ENCODE data around the gene HIVEP3. TPM values are rescaled to one million over a fixed set of nuclear protein-coding genes. Genes with fewer than 3 reads are reported as not detected.

HIVEP3 gene
- total RNA-seq, 1 donor from 2014 or later: 1.2 TPM

- peak overlapping the region; percentile 87 for H3K4me3 Mint-ChIP-seq
- H3K27me3 Mint-ChIP-seq (ENCODE audit: low read depth): peaks cover 40% of the 10 kb centered on the region
- H3K9me3 Mint-ChIP-seq: no peaks in the 10 kb centered on the region
- no peak for DNase-seq (ENCODE audit: low read depth, low spot score)
- H3K4me1 Mint-ChIP-seq: peaks cover 35% of the 10 kb centered on the region
- no peak overlapping the region for H3K27ac Mint-ChIP-seq (ENCODE audit: unreplicated experiment)
- no peaks in the 10 kb centered on the region for H3K36me3 Mint-ChIP-seq (ENCODE audit: low read depth)
- TF ChIP-seq CTCF (conservative IDR thresholded peaks at IDR 0.05): no peak
Observed at GRCh38 chr1:41915786-41916571, 2.7 kb downstream of the HIVEP3 start.

GRCh38 chr1:41914516-41914915 is 4.2 kb downstream of the HIVEP3 start:
- Mint-ChIP-seq H3K36me3 (ENCODE audit: low read depth) (no peaks in the 10 kb centered on the region), H3K27me3 (ENCODE audit: low read depth) (peaks cover 33% of the 10 kb centered on the region), H3K9me3 (no peaks in the 10 kb centered on the region), H3K4me3 (no peak overlapping the region), H3K4me1 (peaks cover 28% of the 10 kb centered on the region), H3K27ac (ENCODE audit: unreplicated experiment) (no peak overlapping the region)
- TF ChIP-seq CTCF (conservative IDR thresholded peaks at IDR 0.05): no peak
- no peak for DNase-seq (ENCODE audit: low read depth, low spot score)

- Mint-ChIP-seq H3K27me3 (ENCODE audit: low read depth) (peaks cover 26% of the 10 kb centered on the region), H3K27ac (ENCODE audit: unreplicated experiment) (no peak overlapping the region), H3K36me3 (ENCODE audit: low read depth) (no peaks in the 10 kb centered on the region), H3K4me1 (peaks cover 13% of the 10 kb centered on the region), H3K4me3 (no peak overlapping the region), H3K9me3 (no peaks in the 10 kb centered on the region)
- DNase-seq (ENCODE audit: low read depth, low spot score): no peak
- no peak for TF ChIP-seq CTCF (conservative IDR thresholded peaks at IDR 0.05)
Observed at GRCh38 chr1:41913014-41913413, 5.7 kb downstream of the HIVEP3 start.

GRCh38 chr1:41908288-41908895 is 10.3 kb downstream of the HIVEP3 start:
- no peak for TF ChIP-seq CTCF (conservative IDR thresholded peaks at IDR 0.05)
- Mint-ChIP-seq H3K27me3 (ENCODE audit: low read depth) (peaks cover 3% of the 10 kb centered on the region), H3K9me3 (no peaks in the 10 kb centered on the region), H3K27ac (ENCODE audit: unreplicated experiment) (no peak overlapping the region), H3K36me3 (ENCODE audit: low read depth) (no peaks in the 10 kb centered on the region), H3K4me1 (peaks cover 8% of the 10 kb centered on the region), H3K4me3 (no peak overlapping the region)
- no peak for DNase-seq (ENCODE audit: low read depth, low spot score)

GRCh38 chr1:41907446-41907845 is 11.3 kb downstream of the HIVEP3 start:
- H3K27me3 Mint-ChIP-seq (ENCODE audit: low read depth): peaks cover 3% of the 10 kb centered on the region

More at GRCh38 chr1:41907446-41907845, 11.3 kb downstream of the HIVEP3 start:
- H3K9me3 Mint-ChIP-seq: no peaks in the 10 kb centered on the region
- H3K4me3 Mint-ChIP-seq: no peak overlapping the region
- peaks cover 13% of the 10 kb centered on the region for H3K4me1 Mint-ChIP-seq
- no peak for DNase-seq (ENCODE audit: low read depth, low spot score)
- no peaks in the 10 kb centered on the region for H3K36me3 Mint-ChIP-seq (ENCODE audit: low read depth)
- no peak for TF ChIP-seq CTCF (conservative IDR thresholded peaks at IDR 0.05)
- no peak overlapping the region for H3K27ac Mint-ChIP-seq (ENCODE audit: unreplicated experiment)

Data from neural crest cell (in vitro differentiated cells).